ENCODE data around the gene RAVER2.

RAVER2 gene

DNA sequence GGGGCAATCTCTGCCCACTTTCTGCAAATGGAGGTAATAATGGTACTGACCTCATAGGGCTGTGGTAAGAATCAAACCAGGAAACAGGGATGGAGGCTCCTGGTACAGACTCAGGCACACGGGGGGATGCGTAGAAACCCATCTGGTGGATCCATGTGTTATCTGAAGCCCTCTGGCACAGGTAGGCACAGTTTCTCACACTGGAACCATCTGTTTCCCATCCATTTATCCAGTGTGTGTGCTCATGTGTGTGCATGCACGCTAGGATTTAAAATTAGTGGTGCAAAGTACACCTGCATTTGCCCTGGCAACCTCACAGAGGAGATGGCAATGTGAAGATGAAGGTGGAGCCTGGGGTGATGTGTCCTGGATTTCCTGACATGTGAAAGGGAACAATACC is 103.3 kb downstream of the RAVER2 start:
- DNase-seq = no peak

DNA sequence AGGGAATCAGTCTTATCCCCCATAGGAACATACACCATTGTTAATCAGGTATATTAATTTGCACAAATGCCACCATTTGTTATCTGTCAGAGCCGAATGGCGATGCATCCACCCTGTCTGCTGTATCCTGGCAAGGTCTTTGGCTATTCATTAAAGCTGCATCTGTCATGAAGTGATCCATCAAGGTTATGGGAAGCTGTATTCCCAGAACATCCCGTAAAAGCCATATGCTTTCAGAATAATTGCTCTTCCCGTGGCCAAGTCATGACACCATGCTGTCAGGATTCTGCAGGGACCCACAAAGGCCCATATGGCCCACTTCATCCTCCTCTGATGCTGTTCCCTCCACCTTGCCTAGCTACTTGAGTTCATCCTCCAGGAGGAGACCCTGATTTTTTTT is 103.9 kb downstream of the RAVER2 start:
- no peak for DNase-seq

DNA sequence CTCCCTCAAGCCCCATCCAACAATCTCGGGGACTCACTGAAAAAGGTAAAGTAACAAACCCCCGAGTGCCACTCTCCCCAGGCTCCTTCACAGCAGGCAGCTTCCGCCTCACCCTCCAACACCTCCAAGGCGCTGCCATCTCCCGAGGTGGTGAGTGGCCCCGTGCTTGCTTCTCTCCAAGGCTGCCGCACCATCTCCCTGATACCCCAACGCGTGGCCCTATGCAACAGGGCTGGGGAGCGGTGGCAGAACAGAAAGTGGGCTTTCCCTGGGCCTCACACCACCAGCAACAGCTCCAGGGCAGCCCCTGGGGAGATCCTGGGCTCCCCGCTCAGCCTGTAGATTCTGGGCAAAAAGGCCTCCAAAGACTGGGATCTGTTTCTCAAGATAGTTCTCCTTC is 105.1 kb downstream of the RAVER2 start:
- DNase-seq = no peak

DNA sequence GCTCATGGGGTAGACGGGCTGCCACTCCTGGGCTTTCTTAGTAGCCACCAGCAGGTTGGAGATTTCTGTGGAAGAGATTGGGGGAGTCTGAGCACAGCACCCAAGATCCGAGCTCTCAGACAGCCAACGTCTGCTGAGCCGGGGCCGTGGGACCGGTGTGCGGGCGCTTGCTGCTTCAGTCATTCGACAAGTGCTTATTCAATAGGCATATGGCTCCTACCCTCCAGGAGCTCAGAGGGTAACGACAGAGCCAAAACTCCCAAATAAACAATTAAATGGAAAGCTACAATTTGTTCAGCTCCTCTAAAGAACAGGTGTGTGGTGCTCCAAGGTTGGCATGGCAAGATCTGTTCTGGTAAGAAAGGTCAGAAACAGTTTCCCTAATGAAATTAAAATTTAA is 106.0 kb downstream of the RAVER2 start:
- DNase-seq = no peak

DNA sequence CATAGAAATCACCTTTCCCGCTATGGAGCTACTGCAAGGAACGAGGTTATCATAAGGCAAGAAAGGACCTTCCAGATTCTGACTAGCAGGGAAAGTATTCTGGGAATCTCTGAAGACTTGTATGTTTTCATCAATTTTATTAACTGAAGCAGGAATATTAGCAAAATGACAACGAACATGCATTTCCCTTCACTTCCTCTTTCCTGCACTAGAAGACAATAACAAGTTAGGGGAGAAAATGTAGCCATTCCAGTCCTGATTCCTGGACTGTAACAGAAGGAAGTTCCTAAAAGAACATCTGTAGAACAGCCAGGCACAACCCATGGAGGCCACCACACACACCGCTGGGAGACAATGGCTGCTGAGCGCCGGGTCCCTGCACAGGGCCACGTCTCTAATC is 106.8 kb downstream of the RAVER2 start:
- DNase-seq = no peak

DNA sequence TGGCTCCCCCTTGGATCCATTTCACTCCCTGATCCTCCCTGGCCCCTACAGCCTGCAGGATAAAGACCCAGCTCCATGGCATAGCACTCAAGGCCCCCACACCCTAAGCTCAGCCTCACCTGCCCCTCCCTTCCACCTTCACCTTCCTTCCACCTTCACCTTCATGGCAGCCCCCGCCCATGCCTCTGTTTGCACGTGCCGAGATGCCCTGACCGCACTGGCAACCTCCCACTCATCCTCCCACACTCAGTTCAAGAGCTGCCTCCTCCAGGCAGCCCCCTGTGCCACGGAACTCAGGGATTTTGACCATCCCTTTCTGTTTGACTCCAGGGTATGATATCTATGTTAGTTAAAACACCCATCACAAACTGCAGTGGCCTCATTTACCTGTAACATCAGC is 109.8 kb downstream of the RAVER2 start:
- no peak for DNase-seq

DNA sequence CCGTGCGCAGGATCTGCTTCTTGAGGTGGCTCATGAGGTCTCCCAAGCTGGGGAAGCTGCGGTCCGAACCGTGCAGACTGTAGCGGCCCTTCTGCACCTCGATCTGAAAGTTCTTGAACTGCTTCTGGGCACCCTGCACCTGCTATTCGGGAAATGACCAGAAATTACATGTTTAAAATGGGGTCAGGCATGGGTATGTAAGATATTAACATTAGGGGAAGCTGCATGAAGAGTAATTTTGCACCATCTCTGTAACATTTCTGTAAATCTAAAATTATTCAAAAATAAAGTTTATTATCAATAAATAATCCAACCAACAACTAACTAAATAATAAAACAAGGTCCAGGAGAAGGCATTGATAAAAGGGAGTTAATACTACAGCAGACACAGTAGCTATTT is 110.7 kb downstream of the RAVER2 start:
- DNase-seq = no peak

DNA sequence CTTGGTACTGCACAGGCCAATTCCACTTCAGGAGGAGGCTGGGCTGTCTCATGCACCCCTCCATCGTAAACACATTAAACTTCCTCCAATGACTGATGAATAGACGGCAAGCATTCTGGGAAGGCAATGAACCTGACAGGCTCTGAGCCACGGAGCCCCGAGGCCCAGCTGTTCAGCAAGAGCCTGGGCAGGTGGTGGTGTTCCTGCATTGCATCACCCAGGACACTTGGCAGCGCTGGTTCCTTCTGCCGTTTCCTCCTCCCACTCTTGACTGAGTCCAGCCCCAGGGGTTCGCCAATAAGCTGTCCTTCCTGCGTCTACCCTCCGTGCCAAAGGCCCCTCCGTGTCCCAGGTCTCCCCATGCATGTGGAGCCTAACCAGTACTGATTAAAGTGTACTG is 111.7 kb downstream of the RAVER2 start:
- DNase-seq = no peak

DNA sequence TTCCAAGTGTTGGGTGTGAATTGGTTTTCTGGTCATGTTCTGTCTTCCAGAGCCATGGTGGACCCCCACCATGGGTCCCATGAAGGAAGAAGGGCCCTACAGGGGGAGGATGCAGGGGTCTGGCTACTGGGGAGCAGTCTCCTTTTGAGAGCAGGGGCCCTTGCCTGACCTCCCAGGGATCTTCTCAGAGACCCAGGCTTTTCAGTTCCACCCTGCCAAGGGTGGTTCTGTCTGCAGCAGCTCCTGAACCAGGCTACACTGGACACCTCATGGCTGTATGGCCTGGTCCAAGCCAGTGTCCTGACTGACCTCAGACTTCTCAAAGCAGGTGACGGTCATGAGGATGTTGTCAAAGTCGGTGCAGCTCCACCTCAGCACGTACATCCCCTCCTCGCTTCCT is 112.5 kb downstream of the RAVER2 start:
- DNase-seq = no peak

DNA sequence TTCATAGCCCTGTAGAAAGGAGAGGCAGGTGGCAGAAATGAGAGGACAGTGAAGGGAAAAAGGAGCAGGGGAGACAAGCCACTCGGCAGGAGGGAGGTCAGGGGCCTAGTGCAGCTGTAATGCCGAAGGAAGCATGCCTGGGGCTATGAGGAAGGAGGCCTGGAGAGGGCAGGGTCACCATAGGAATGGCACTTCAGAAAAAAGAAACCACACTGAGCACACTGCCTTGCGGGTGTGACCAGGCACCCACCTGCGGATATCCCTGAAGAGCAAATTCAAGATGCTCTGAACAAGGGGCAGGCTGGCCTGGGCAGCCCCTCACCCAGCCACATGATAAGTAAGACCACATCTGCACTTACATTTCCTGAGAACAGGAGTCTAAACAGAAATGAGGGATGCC is 116.7 kb downstream of the RAVER2 start:
- no peak for DNase-seq

DNA sequence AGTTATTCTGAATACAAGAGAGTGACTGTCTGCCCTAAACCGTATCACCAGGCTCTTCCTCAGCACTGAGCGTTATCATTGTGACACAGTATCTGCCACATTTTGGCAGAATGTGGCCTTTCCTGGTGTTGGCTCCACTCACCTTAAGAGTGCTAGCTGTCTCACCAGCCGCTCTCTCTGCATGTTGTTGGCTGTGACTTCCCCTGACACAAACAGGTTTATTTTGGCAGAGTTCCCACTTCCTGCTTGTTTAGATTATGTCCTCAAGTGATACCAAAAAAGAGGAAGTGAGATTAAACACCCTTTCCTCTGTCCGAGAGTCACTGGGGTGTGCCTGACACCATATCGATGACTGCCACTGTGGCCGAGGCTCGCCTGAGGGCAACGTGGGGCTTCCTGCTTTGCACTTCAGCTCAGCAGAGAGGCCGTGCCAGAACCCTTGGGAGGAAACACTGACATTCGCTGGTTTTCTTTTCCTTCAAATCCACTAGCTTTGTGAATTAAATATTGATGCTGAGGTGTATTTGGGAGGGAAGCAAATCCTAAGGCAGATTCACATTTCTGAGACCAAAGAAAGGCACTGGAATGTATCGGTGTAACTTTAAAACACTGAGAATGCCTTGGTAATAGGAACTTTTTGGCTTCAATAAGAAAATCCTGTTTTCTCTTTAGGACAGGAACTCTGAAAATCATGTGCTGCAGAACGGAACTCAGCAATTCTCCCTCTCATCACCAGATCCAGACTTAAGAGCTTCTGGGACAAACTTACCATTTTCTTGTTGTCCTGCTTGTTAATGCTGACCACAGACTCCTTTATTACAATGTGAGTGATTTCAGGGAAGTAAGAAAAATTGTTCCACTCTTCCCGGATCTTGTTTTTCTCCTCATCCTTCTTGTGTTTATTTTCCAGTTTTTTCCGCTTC is 119.4 kb downstream of the RAVER2 start:
- peak; percentile 22 for DNase-seq

DNA sequence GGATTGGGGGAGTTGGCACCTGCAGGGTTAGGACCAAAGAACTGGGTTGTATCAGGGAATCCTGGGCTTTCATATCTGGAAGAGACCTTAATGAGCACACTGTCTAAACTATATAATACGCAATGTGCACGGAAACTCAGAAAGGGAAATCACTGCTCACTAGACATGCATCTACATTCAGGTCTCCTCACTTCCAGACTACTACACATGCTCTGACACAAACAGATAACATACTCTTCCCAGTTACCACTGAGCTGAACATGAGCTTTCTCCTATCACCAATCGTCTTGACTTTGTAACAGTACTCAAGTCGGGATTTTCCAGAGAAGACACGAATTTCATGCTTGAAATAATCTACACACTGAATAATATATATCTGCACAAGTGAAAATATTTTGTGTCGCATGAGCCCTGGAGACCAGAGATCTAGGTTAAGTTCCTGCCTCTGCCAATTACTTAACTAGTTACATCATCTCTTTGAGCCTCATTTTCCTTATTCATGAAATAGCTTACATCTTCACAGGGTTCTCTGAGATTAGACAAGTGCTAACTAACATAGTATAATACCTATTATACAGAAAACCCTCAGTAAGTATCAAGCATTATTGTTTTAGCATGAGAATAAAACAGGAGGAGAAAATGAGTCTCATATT is 120.4 kb downstream of the RAVER2 start:
- no peak for DNase-seq

DNA sequence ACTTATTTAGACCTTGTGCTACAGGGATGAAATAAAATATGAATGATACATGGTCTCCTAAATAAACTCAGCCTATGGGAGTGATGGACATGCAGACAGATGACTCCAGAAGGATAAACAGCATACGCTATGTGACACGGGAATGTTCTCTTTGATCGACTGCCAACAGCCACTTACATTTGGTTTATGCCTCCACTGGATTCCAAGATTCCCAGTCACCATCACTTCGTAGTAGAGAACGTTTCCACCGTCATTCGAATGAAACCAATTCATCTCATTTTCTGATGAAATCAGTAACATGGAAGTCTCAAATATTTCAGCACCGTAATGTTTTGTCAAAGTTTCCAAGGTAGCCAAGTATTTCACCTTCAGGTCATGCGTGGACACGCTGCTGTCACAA is 121.8 kb downstream of the RAVER2 start:
- DNase-seq = no peak

DNA sequence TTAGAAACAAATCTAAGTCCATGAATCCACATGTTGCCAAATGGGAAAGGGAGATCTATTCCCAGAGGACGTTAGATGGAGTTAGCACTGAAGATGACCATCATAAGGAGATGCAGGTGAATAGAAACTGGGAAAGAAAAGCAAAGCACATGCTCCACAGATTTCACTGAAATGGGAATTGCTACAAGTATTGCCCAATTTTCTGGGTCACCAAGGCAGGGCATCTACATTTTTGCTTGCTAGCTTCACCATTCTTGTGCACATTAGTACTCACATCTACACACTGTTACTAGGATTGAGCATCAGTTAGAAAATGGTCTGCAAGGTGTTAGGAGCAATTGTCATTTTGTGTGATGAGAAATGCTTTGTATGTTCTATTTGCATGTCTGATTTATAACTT is 122.4 kb downstream of the RAVER2 start:
- no peak for DNase-seq

DNA sequence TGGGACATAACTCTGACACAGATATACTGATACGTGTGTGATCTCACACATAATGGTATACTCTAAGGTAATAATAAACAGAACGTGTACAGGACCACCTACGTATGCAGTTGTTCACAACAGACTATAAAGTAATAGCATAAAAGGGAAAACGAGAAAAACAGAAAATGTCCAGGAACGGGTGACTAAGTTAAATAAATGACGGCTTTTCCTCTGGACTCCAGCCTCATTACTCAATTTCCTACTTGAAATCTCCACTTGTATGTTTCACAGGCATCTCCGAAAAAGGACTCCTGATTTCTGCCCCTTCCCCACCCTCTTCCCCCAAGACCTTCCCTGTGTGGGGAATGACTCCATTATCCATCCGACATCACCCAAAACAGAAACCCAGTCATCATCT is 126.4 kb downstream of the RAVER2 start:
- DNase-seq = no peak

DNA sequence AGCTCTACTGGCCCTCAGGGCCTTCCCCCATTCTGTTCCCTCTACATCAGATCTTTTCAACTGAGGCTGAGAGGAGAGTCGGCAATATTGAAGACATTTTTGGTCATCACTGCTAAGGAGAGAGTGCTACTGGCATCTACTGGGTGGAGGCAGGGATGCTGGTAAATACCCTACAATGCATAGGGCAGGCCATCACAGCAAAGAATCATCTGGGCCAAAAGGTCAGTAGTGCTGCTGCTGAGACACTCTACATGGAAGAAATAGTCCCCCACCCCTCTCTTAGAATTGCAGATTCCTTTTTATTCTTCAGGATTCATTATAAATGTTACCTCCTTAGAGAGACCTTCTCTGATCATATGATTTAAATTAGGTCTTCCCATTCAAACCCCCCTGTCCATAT is 127.2 kb downstream of the RAVER2 start:
- DNase-seq = no peak

DNA sequence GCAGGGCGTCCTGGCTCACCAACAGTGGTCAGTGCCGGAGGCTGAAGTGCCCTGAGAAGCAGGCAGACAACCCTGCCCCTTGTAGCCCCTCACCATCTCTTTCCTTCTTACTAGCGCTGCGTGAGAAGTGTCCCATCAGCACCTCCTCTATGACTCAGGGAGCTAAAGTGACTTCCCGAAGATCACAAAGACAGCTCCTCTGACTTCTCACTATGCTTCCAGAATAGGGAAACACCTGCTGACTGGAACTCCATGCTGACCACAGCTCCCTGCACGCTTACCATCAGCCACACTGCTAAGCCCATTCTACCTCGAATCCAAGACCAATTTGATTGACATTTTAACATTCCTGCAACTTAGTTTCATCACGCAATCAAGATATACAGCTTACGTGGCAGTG is 128.7 kb downstream of the RAVER2 start:
- DNase-seq = no peak

DNA sequence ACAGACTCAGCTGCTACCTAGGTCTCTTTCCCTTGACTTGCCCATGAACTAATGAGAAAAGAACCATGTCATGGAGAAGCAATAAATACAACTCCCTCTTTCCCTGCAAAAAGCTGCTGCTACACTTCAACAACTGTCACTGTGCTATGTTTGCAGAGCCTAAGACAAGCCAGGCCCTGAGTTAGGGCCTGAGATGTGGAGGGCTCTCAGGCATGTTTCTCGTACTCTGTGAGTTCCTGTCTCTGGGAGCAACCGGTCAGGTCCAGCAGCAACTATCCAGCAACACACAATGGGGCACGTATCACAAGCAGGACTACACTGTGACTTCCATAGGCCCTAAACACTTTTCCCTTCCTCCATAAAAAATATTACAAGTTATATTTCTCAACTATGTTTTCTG is 129.8 kb downstream of the RAVER2 start:
- DNase-seq = no peak

DNA sequence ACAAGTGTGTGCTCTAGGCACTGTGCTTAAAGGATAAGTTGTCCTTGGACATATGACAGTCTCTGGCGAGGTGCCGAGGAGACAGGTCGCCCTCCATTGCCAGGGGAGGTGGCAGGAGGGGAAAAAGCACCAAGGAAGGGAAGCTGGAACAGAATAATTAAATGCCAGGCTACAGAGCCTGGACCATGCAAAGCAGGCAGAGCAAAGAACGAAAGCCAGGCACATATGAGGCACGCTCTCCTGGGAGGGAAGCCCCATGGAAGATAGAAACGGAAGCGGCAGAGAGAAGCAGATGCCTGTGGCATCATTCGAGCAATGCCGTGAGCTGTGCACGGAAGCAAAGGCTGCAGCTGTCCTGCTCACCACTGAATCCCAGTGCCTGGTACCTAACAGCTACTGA is 130.2 kb downstream of the RAVER2 start:
- no peak for DNase-seq

DNA sequence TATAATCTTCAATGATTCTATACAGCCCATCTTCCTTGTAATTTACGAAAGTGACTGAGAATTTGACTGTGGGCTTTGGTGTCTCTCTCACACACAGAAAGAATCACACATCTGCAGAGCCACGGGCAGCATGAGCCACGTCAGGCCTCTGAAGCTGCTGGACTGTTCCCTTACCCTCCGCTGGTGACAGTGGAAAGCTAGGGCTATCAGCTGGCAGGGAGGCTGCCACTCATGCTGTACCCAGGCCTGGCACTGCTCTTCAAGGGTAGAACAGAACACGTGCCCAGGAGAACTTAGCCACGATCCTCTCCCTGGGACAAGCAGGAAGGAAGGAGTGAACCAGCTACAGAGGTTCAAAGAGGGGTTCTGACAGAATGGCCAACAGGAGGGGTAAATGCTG is 130.7 kb downstream of the RAVER2 start:
- no peak for DNase-seq

DNA sequence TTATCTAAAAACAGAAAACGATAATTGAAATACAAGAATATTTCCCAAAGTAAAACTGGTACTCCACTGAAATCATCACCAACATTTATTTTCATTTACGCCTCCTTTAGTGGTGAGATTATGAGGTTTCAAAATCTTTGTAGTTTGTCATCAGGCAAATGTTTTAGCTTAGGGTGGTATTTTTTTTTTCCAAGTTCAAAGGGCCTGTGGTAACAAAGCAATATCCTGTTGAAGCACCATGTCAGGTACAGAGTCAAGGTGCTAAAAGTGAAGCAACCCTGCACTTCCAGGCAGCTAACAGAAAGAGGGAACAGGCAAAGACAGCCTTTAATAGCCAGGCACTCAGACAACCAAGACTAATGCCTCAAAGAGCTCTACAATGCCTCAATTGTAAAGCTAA is 132.3 kb downstream of the RAVER2 start:
- DNase-seq = no peak

DNA sequence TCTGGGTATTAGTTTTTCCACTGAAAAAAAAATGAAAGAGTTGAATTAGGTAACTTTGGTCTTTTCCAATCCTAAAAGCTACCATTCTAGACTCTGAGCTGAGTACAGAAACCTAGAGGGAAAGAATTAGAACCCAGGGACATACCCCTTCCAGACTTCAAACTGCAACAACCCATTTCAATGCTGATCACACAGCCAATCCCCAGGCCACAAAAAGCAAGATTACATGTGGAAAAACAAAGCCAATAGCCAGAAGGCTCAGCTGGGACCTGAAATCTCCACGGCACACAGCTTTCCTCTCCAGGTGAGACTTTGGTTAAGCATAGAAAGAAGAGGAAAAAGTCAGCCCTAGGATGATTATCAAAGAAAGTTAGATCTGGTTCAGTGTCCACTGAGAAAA is 132.7 kb downstream of the RAVER2 start:
- no peak for DNase-seq

DNA sequence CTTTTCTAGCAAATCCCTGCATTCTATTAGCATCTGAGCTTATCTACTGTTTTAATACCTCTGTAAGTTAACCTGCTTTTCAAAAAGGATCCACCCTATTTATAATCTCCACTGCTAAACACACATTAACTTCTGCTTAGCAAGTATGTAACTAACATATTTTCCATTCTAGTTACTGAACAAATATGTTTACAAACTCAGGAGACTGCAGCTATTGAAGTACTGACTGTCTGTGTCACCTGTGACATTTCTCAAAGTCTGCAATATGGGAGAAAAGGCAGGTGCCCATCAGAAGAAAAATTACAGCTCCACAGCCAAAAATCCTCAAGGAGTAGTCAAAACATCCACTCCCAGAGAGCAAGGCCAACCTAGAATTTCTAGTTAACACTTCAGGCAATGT is 133.2 kb downstream of the RAVER2 start:
- no peak for DNase-seq

DNA sequence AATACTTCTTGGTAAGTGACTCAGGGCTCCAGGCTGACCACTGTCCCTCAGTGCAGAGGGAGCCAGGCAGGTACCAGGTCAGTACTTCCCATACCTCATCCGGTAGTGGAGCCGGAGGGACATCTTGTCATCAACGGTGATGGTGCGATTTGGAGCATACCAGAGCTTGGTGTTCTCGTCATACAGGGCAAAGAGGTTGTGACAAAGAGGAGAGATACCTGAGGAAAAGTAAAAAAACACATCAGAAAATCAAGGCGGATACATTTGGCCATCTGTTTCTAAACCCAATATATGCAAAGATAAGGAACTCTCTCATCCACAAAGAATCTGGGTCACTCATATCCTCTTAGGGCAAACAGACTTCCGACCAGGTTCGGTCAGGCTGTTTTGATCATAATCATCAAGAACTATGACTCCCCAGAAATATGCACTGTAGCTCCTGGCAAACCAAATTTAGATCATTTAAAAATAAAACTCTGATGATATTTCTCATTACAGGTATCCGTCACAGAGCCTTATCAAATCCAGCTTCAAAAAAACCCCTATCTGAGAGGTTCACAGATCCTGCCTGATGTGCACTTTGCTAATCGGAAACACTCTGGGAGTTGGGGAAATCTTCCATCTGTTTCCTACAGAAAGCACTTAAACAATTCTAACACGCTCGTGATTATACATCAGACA is 134.2 kb downstream of the RAVER2 start:
- DNase-seq = no peak
